CD4-positive, CD25-positive, alpha-beta regulatory T cell (primary cell): ENCODE results near the gene NEMP1. TPM values are rescaled to one million over a fixed set of nuclear protein-coding genes. Genes with fewer than 3 reads are reported as not detected.

Experiments
- ATAC-seq, 2 donors: fragments of 150-1000 bp; cut with Tn5 transposase; one replicate each; pipeline ENCODE4 v1.10.0; 2021; ENCODE audit warnings: low read depth in 2 of 2, moderate number of reproducible peaks in 2 of 2, moderate library complexity in 1 of 2
- DNase-seq, 3 donors: peaks; one replicate each; pipeline versions ENCODE4 v3.0.0 to v3.0.0-alpha.2; 2012 to 2022; ENCODE audit warnings: mixed read lengths in 1 of 3
- H3K27ac ChIP-seq: one replicate; pipeline ENCODE4 v1.7.0; 2013; ENCODE audit warnings: mild to moderate bottlenecking, low read length; ENCODE audit not compliant: insufficient read depth, poor library complexity, severe bottlenecking
- H3K27me3 ChIP-seq: one replicate; pipeline ENCODE4 v1.7.0; 2013; ENCODE audit warnings: low read length; ENCODE audit not compliant: control insufficient read depth, insufficient read depth
- H3K36me3 ChIP-seq: one replicate; pipeline ENCODE4 v1.7.0; 2013; ENCODE audit warnings: mild to moderate bottlenecking, low read length, moderate library complexity; ENCODE audit not compliant: control insufficient read depth, insufficient read depth
- H3K4me1 ChIP-seq: 2 replicates; pipeline ENCODE4 v1.7.0; 2013; ENCODE audit warnings: mild to moderate bottlenecking, low read length; ENCODE audit not compliant: insufficient read depth, control insufficient read depth, poor library complexity, severe bottlenecking
- H3K4me3 ChIP-seq: one replicate; pipeline ENCODE4 v1.7.0; 2013; ENCODE audit warnings: low read depth, mild to moderate bottlenecking, low read length, moderate library complexity
- H3K9me3 ChIP-seq, 2 experiments: 1 replicate in 1 of 2; 2 replicates in 1 of 2; pipeline ENCODE4 v1.7.0; 2013; ENCODE audit warnings: low read length in 2 of 2, mild to moderate bottlenecking in 1 of 2, moderate library complexity in 1 of 2; ENCODE audit not compliant: control insufficient read depth in 2 of 2
- H3K27ac Mint-ChIP-seq, 3 donors: one replicate each; pipeline ENCODE4 v1.8.0; 2020 to 2022; ENCODE audit warnings: mild to moderate bottlenecking in 3 of 3, mixed read lengths in 3 of 3, moderate library complexity in 2 of 3
- H3K27me3 Mint-ChIP-seq: one replicate; pipeline ENCODE4 v1.8.0; 2022; ENCODE audit warnings: mild to moderate bottlenecking, mixed read lengths
- H3K36me3 Mint-ChIP-seq: one replicate; pipeline ENCODE4 v1.8.0; 2020; ENCODE audit warnings: mixed read lengths
- H3K4me1 Mint-ChIP-seq, 4 donors: one replicate each; pipeline ENCODE4 v1.8.0; 2020 to 2022; ENCODE audit warnings: mixed read lengths in 4 of 4, mild to moderate bottlenecking in 1 of 4
- H3K4me3 Mint-ChIP-seq, 4 donors: one replicate each; pipeline ENCODE4 v1.8.0; 2020 to 2022; ENCODE audit warnings: mild to moderate bottlenecking in 4 of 4, mixed read lengths in 4 of 4, moderate library complexity in 3 of 4
- H3K9me3 Mint-ChIP-seq, 7 donors: one replicate each; pipeline ENCODE4 v1.8.0; 2020 to 2022; ENCODE audit warnings: mixed read lengths in 7 of 7, mild to moderate bottlenecking in 3 of 7, moderate library complexity in 2 of 7
- polyA plus RNA-seq, 4 donors: library from polyadenylated mRNA; unstranded; fragments of 300-500 nt; fragmentation: Illumina TruSeq; gene quantifications; one replicate each; pipeline ENCODE4 v1.2.3, GENCODE V29; 2021
- total RNA-seq: library from RNA; stranded (reverse); gene quantifications from one replicate; pipeline ENCODE4 v1.2.3, GENCODE V29; 2022

NEMP1 gene
- total and polyA plus RNA-seq, 5 donors from 2014 or later = 3.1 to 14.7 (median 5.4) TPM

GRCh38 chr12:57096748-57097553 lies 18.4 kb upstream of the NEMP1 start:
- Mint-ChIP-seq H3K27ac (peak overlapping the region in 2 of 3 donors; percentile 14 to 36), H3K27me3 (no peaks in the 10 kb centered on the region), H3K4me3 (no peak overlapping the region), H3K9me3 (no peaks in the 10 kb centered on the region), H3K36me3 (peaks cover 32% of the 10 kb centered on the region), H3K4me1 (peaks cover 4 to 55% (median 19%) of the 10 kb centered on the region in 4 donors)
- no peak for DNase-seq
- Histone ChIP-seq H3K4me3 (no peak overlapping the region), H3K4me1 (peaks cover 21% of the 10 kb centered on the region), H3K27me3 (no peaks in the 10 kb centered on the region), H3K27ac (no peak overlapping the region), H3K9me3 (no peaks in the 10 kb centered on the region), H3K36me3 (peaks cover 55% of the 10 kb centered on the region)
- no peak for ATAC-seq

DNA sequence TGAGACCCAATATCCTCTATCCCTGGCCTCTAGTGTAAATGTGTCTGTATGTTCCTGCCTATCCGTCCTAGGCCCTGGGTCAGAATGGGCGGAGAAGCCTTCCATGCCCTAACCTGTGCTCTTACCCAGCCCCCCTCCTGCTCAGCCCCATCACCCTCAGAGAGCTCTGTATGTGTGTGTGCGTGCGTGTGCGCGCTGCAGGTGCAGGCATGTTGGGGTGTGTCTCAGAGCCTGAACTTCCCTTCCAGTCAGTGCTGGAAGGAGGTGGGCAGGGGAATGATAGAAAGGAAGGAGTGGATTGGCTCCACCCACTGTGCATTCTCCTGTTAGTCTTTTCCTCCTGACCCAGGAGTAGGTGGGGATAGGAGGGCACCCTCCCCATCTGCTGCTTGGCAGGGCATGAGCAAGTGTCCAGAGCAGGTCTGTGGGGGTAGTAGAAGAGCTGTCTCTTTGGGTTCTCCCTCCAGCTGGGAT lies 17.5 kb upstream of the NEMP1 start:
- Histone ChIP-seq H3K36me3 (peaks cover 52% of the 10 kb centered on the region), H3K27me3 (no peaks in the 10 kb centered on the region), H3K27ac (no peak overlapping the region), H3K4me3 (no peak overlapping the region), H3K4me1 (peaks cover 29% of the 10 kb centered on the region), H3K9me3 (no peaks in the 10 kb centered on the region)
- Mint-ChIP-seq H3K27ac (no peak overlapping the region), H3K4me3 (peak overlapping the region in 2 of 4 donors; percentile 2 to 40), H3K27me3 (no peaks in the 10 kb centered on the region), H3K36me3 (peaks cover 32% of the 10 kb centered on the region), H3K9me3 (no peaks in the 10 kb centered on the region), H3K4me1 (peaks cover 4 to 60% (median 19%) of the 10 kb centered on the region in 4 donors)
- ATAC-seq (no peak), DNase-seq (no peak)

DNA sequence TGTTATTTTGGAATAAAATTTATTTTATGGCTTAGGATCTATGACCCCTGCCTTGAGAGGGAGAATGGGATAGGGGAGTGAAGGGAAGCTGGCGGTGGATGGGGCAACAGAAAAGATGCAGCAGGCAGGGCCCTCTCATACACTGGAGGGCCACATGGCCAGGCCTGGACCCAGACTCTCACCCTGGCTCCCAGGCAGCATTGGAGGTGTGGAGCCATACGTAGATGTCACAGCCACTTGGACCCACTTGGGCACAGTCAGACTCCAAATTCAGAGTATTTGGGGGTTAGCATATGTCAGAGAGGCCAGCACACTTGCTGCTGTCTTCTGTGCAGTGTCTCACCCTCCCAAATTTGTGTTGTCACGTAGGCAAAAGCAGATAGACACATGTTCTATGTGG lies 16.8 kb upstream of the NEMP1 start:
- Histone ChIP-seq H3K4me1 (peaks cover 35% of the 10 kb centered on the region), H3K36me3 (peaks cover 52% of the 10 kb centered on the region), H3K9me3 (no peaks in the 10 kb centered on the region), H3K27me3 (no peaks in the 10 kb centered on the region), H3K4me3 (no peak overlapping the region), H3K27ac (no peak overlapping the region)
- Mint-ChIP-seq H3K27ac (peak overlapping the region in 1 of 3 donors; percentile 68), H3K36me3 (peaks cover 33% of the 10 kb centered on the region), H3K27me3 (no peaks in the 10 kb centered on the region), H3K9me3 (no peaks in the 10 kb centered on the region), H3K4me1 (peaks cover 4 to 66% (median 23%) of the 10 kb centered on the region in 4 donors), H3K4me3 (peak overlapping the region in 1 of 4 donors; percentile 2)
- ATAC-seq (no peak), DNase-seq (no peak)

DNA sequence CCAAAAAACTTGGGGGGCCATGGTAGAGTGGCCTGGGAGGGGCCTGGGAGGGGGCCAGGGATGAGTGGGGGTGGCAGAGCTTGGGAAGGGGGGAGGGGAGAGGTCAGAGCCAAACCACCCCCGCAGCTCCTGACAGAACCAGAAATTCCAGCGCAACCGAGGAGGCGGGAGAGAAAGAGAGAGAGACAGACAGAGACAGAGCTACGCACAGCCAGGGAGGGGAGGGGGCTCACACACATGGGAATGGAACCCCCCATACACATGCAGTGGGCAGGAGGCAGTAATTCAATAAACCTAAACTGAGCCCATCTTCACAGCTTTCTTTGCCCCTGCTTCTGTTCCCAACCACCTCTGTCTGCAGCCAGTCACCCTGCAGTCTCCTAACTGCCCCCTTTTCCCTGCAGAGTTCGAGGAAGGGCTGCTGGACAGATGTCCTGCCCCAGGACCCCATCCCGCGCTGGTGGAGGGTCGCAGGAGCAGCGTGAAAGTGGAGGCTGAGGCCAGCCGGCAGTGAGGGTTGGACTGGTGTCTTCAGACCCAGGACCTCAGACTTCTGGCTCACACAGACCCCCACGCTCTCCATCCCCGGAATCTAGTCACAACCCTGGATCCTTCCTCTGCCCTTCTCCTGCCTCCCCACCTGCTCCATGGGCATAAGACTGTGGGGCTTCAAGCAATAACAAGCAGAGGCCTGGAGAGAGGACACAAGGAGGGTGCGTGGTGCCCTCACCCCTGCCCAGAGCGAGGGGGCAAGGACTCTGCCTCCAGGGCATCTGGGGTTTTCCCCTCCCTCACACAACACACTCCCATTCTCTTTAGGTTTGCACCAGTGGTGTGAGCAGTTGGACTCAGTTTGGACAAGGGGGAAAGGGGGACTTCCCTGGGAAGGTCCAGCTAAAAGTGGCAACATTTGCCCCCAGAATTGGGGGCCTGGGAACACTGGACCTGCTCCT lies 15.9 kb upstream of the NEMP1 start:
- Mint-ChIP-seq H3K4me1 (peaks cover 4 to 68% (median 25%) of the 10 kb centered on the region in 4 donors), H3K4me3 (peak overlapping the region in 3 of 4 donors; percentile 28 to 82 (median 50)), H3K27me3 (no peaks in the 10 kb centered on the region), H3K27ac (peak overlapping the region; percentile 52 to 78 (median 68)), H3K9me3 (no peaks in the 10 kb centered on the region), H3K36me3 (peaks cover 25% of the 10 kb centered on the region)
- no peaks in the 10 kb centered on the region for H3K27me3 ChIP-seq
- no peak for ATAC-seq
- no peak for DNase-seq
- H3K36me3 ChIP-seq = peaks cover 44% of the 10 kb centered on the region
- no peaks in the 10 kb centered on the region for H3K9me3 ChIP-seq
- H3K4me3 ChIP-seq = no peak overlapping the region
- peak overlapping the region; percentile 68 for H3K27ac ChIP-seq
- peaks cover 44% of the 10 kb centered on the region for H3K4me1 ChIP-seq

GRCh38 chr12:57093415-57094207 lies 15.0 kb upstream of the NEMP1 start:
- Histone ChIP-seq H3K27ac (peak overlapping the region; percentile 68), H3K4me3 (no peak overlapping the region), H3K36me3 (peaks cover 36% of the 10 kb centered on the region), H3K4me1 (peaks cover 49% of the 10 kb centered on the region), H3K27me3 (no peaks in the 10 kb centered on the region), H3K9me3 (no peaks in the 10 kb centered on the region)
- no peaks in the 10 kb centered on the region for H3K9me3 Mint-ChIP-seq
- H3K27me3 Mint-ChIP-seq = no peaks in the 10 kb centered on the region
- peak overlapping the region; percentile 68 to 96 (median 95) for H3K27ac Mint-ChIP-seq
- H3K36me3 Mint-ChIP-seq = peaks cover 18% of the 10 kb centered on the region
- DNase-seq (peak; percentile 32 to 69 (median 51)), ATAC-seq (peak in 1 of 2 donors; percentile 31)
- peak overlapping the region; percentile 33 to 82 (median 70) for H3K4me3 Mint-ChIP-seq
- peaks cover 4 to 66% (median 25%) of the 10 kb centered on the region in 4 donors for H3K4me1 Mint-ChIP-seq

- no peak for DNase-seq
- Histone ChIP-seq H3K27ac (peak overlapping the region; percentile 68), H3K36me3 (peaks cover 29% of the 10 kb centered on the region)
Measured at GRCh38 chr12:57092876-57093414, 14.4 kb upstream of the NEMP1 start.

DNA sequence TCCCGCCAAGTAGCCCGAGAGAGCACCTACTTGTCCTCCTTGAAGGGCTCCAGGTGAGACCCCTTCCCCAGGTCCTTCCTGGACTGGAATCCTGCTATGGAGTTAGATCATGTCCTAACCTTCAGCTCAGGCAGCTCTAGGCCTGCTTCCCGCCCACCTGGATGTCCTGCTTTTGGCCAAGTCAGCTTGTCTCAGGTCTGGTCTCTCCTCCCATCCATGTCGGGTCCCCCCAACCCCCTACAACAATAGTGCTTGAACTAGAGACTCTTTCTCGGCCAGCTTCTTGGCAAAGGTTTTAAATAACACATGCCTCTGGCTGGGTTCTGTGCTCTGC lies 13.9 kb upstream of the NEMP1 start:
- Mint-ChIP-seq H3K4me3 (peak overlapping the region; percentile 44 to 82 (median 67)), H3K27me3 (no peaks in the 10 kb centered on the region), H3K27ac (peak overlapping the region in 2 of 3 donors; percentile 85), H3K36me3 (peaks cover 14% of the 10 kb centered on the region), H3K9me3 (no peaks in the 10 kb centered on the region), H3K4me1 (peaks cover 4 to 72% (median 28%) of the 10 kb centered on the region in 4 donors)
- Histone ChIP-seq H3K36me3 (peaks cover 26% of the 10 kb centered on the region), H3K9me3 (no peaks in the 10 kb centered on the region), H3K27me3 (no peaks in the 10 kb centered on the region), H3K4me1 (peaks cover 59% of the 10 kb centered on the region), H3K4me3 (no peak overlapping the region), H3K27ac (peak overlapping the region; percentile 68)
- DNase-seq (no peak), ATAC-seq (no peak)

More at GRCh38 chr12:57092876-57093414, 14.4 kb upstream of the NEMP1 start:
- Histone ChIP-seq H3K9me3 (no peaks in the 10 kb centered on the region), H3K27me3 (no peaks in the 10 kb centered on the region), H3K4me3 (no peak overlapping the region), H3K4me1 (peaks cover 54% of the 10 kb centered on the region)
- peaks cover 4 to 69% (median 26%) of the 10 kb centered on the region in 4 donors for H3K4me1 Mint-ChIP-seq
- no peak for ATAC-seq
- no peaks in the 10 kb centered on the region for H3K27me3 Mint-ChIP-seq
- H3K36me3 Mint-ChIP-seq = peaks cover 16% of the 10 kb centered on the region
- H3K9me3 Mint-ChIP-seq = no peaks in the 10 kb centered on the region
- peak overlapping the region; percentile 44 to 82 (median 76) for H3K4me3 Mint-ChIP-seq
- peak overlapping the region in 2 of 3 donors; percentile 85 for H3K27ac Mint-ChIP-seq
